Transverse colon (tissue), 4 donors: Measurements from ENCODE around the gene AHCYL1. TPM values are rescaled to one million over a fixed set of nuclear protein-coding genes. Genes with fewer than 3 reads are reported as not detected.

Experiments used
- DNase-seq: peaks from one replicate; pipeline ENCODE4 v3.0.0-alpha.2; 2019
- H3K27ac ChIP-seq, 4 donors: fragments of 200-600 bp; sonication (generic); 2 replicates each; pipeline ENCODE4 v1.5.1; 2016 to 2018; ENCODE audit warnings: inconsistent platforms in 4 of 4
- H3K27me3 ChIP-seq: fragments of 200-600 bp; sonication (generic); 2 replicates; pipeline ENCODE4 v1.5.1; 2017; ENCODE audit warnings: inconsistent platforms
- H3K36me3 ChIP-seq, 4 donors: fragments of 200-600 bp; sonication (generic); 2 replicates each; pipeline ENCODE4 v1.5.1; 2017 to 2019; ENCODE audit warnings: inconsistent platforms in 4 of 4
- H3K4me1 ChIP-seq, 4 donors: fragments of 200-600 bp; sonication (generic); 2 replicates each; pipeline ENCODE4 v1.5.1; 2017 to 2020; ENCODE audit warnings: inconsistent platforms in 4 of 4
- H3K4me3 ChIP-seq, 4 donors: fragments of 200-600 bp; sonication (generic); 1 replicate in 1 of 4; 2 replicates in 3 of 4; pipeline versions ENCODE4 v1.5.1 to v1.6.1; 2017 to 2019; ENCODE audit warnings: inconsistent platforms in 4 of 4
- H3K9me3 ChIP-seq, 2 donors: fragments of 200-600 bp; sonication (generic); 2 replicates each; pipeline ENCODE4 v1.5.1; 2017 to 2019; ENCODE audit warnings: inconsistent platforms in 2 of 2
- CTCF ChIP-seq, 5 experiments: fragments of 200-600 bp in 3 of 5; fragments of 450-650 bp in 2 of 5; sonication (generic) in 3 of 5; IDR thresholded peaks; 1 replicate in 2 of 5; 2 replicates in 3 of 5; pipeline ENCODE4 v1.5.1; 2016 to 2017; ENCODE audit warnings: antibody characterized with exemption in 5 of 5, inconsistent platforms in 3 of 5, mild to moderate bottlenecking in 2 of 5, moderate library complexity in 1 of 5
- EP300 ChIP-seq: sonication (generic); formaldehyde crosslinking; IDR thresholded peaks from one replicate; pipeline ENCODE4 v1.6.1; 2017; ENCODE audit warnings: antibody characterized with exemption, low read depth
- POLR2A ChIP-seq: fragments of 450-650 bp; IDR thresholded peaks from one replicate; pipeline ENCODE4 v1.6.1; 2016; ENCODE audit warnings: antibody characterized with exemption, mild to moderate bottlenecking, moderate library complexity
- POLR2AphosphoS5 ChIP-seq, 3 donors: sonication (generic); formaldehyde crosslinking; IDR thresholded peaks; one replicate each; pipeline ENCODE4 v1.6.1; 2016; ENCODE audit warnings: antibody characterized with exemption in 3 of 3
- WGBS, 2 donors: methylation state at CpG; one replicate each; pipeline ENCODE4 v1.1.5; 2018; ENCODE audit warnings: low coverage in 1 of 2; 5-methylcytosine and 5-hydroxymethylcytosine counted together
- in situ Hi-C, 4 donors: fragments of 200-750 bp; cut with MboI; loops; one replicate each; pipeline versions ENCODE4 v1.15.0 to v1.15.1; 2017; ENCODE audit warnings: low sequenced_read_pairs in 3 of 4, low pct_ligation_motif_present in 1 of 4, low pct_unique_long_range_greater_than_20kb in 1 of 4
- intact Hi-C: fragments of 100-400 bp; cut with DNase I; formaldehyde crosslinking; loops from one replicate; pipeline ENCODE4 v1.15.1; 2023; ENCODE audit warnings: low total_unique reads
- total RNA-seq, 4 donors: library from RNA; depleted of rRNA; stranded (reverse); fragments of >200 nt; gene quantifications; one replicate each; pipeline ENCODE4 v1.1.0, GENCODE V29; 2016

The AHCYL1 gene
- total RNA-seq, 4 donors from 2014 or later, result 31.8 to 71.5 (median 51.3) TPM

DNA sequence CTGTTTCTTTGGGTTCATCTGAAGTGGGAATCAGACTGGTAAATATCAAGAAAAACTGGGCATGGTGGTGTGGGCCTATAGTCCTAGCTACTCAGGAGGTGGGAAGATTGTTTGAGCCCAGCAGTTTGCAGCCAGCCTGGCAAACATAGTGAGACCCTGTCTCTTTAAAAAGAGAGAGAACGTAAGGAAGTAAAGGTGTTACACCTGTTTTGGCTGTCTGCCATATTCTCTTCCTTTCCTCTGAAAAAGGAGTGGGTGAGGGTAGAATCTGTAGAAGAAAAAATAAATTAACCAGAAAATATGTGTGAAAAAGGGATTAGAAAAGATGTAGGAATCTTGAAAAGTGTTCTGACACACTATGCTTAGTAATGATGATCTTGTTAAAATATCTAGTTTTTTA is 20.0 kb downstream of the AHCYL1 start:
- Histone ChIP-seq H3K4me3 (peak overlapping the region in 3 of 4 donors; percentile 1 to 35 (median 19)), H3K36me3 (peaks cover 0 to 8% (median 3%) of the 10 kb centered on the region in 4 donors), H3K4me1 (peaks cover 5 to 51% (median 41%) of the 10 kb centered on the region in 4 donors), H3K9me3 (no peaks in the 10 kb centered on the region), H3K27ac (peak overlapping the region; percentile 84 to 89 (median 86)), H3K27me3 (no peaks in the 10 kb centered on the region)
- 29 to 40% methylated on average over 1 of the region's 1 CpG for WGBS, 2 donors
- no peak for DNase-seq
- intact Hi-C loops, result no loop called here
- in situ Hi-C loops, result no loop called here
- no peak for TF ChIP-seq CTCF (IDR thresholded peaks at IDR 0.05)
- TF ChIP-seq EP300, result no peak
- no peak for TF ChIP-seq POLR2A
- no peak for TF ChIP-seq POLR2AphosphoS5 (IDR thresholded peaks at IDR 0.05)

DNA sequence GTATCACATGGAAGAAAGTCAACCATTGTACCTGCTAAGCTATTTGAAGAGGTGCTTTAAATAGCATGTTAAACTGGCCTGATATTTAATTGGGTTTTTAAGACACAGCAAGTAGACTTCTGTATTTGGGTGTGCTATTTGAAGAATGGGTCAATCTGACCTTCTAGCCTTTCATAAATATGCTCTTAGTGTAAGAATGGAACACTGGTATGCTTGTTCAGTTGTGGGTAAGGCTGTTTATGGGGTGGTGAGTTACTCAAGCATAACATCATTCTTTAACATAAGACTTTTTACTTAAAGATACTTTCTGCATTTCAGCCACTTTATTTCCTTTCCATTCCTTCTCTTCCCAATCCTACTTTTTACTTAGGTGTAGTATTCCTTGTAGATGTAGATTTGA is 21.4 kb downstream of the AHCYL1 start:
- H3K9me3 ChIP-seq, result no peaks in the 10 kb centered on the region
- peak overlapping the region in 2 of 4 donors; percentile 87 to 89 for H3K27ac ChIP-seq
- in situ Hi-C loops, result no loop called here
- peaks cover 5 to 53% (median 41%) of the 10 kb centered on the region in 4 donors for H3K4me1 ChIP-seq
- intact Hi-C loops, result no loop called here
- DNase-seq, result no peak
- H3K36me3 ChIP-seq, result peaks cover 0 to 19% (median 9%) of the 10 kb centered on the region in 4 donors
- no peaks in the 10 kb centered on the region for H3K27me3 ChIP-seq
- no peak overlapping the region for H3K4me3 ChIP-seq
- TF ChIP-seq EP300 (no peak), CTCF (IDR thresholded peaks at IDR 0.05) (no peak), POLR2A (no peak), POLR2AphosphoS5 (IDR thresholded peaks at IDR 0.05) (no peak)

DNA sequence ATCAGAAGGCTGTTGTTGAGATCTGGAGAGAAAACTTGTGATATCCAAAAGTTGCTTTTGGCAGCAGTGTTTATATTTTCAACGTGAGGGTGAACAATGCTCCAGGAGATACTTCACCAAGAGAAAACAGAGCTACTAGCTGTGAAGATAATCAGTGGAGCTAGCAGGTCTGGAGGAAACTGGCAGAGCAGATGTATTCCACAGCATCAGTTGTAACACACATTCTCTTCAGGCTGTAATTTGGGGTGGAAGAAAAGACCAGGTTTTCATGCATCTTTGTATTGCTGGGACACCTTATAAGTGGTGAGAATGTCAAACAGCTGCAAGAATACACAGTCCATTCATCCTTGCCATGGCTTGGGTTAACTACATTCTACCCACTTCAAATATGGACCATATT is 22.0 kb downstream of the AHCYL1 start:
- in situ Hi-C loops, result no loop called here
- Histone ChIP-seq H3K27ac (no peak overlapping the region), H3K4me3 (no peak overlapping the region), H3K27me3 (no peaks in the 10 kb centered on the region), H3K36me3 (peaks cover 0 to 24% (median 10%) of the 10 kb centered on the region in 4 donors), H3K4me1 (peaks cover 5 to 58% (median 43%) of the 10 kb centered on the region in 4 donors), H3K9me3 (no peaks in the 10 kb centered on the region)
- no peak for DNase-seq
- WGBS, 2 donors, result 56% methylated on average over 1 of the region's 1 CpG
- TF ChIP-seq POLR2A (no peak), EP300 (no peak), CTCF (IDR thresholded peaks at IDR 0.05) (no peak), POLR2AphosphoS5 (IDR thresholded peaks at IDR 0.05) (no peak)
- intact Hi-C loops, result no loop called here

DNA sequence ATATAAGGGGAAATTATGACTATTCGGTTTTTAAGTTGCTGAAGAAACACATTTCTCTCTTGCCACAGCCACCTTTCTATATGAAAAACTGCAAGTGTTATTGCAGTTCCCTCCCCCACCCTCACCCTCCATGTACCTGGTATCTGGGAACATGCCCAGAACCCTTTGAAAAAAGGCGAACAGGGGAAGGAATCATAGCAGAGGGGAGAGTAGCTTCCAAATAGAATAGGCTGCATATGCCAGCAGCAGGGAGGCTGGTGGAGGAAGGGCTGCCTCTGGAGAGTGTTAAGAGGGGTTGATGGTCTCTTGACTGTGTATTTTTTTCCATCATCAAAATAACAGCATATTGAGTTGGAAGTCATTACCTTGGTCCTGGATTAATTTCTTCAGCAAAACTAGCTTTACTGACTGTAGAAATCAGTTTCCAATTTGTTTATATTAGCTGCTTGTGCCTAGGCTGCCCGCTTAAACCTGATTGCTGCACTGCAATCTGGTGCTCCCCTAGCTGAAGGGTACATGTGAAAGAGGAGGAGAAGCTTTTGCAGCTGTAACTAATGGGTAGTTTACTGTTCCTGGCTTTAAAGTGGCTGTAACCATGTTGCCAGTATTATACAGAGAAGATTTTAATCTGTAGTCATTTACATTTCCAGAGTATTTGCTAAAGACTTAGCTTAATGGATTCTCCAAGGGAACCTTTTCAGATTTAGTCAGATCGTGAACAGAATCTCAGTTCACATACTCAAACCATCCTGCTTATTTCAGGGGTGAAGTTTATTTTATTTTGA is 22.7 kb downstream of the AHCYL1 start:
- Histone ChIP-seq H3K9me3 (no peaks in the 10 kb centered on the region), H3K36me3 (peaks cover 0 to 26% (median 12%) of the 10 kb centered on the region in 4 donors), H3K4me3 (no peak overlapping the region), H3K4me1 (peaks cover 5 to 58% (median 43%) of the 10 kb centered on the region in 4 donors), H3K27me3 (no peaks in the 10 kb centered on the region), H3K27ac (no peak overlapping the region)
- no peak for DNase-seq
- TF ChIP-seq EP300 (no peak), POLR2AphosphoS5 (IDR thresholded peaks at IDR 0.05) (no peak), POLR2A (no peak), CTCF (IDR thresholded peaks at IDR 0.05) (no peak)
- WGBS, 2 donors, result 77 to 88% methylated on average over 3 to 4 of the region's 4 CpGs
- intact Hi-C loops, result no loop called here
- in situ Hi-C loops, result no loop called here
